HG03565 (cell line): ENCODE data around the gene LAMB1.
"Not testable (repeated sequence)": the region's sequence is repeated elsewhere in the genome, so short reads cannot be mapped to it uniquely, and the experiment has no call there.

Experiments
- ATAC-seq: cut with Tn5 transposase; IDR thresholded peaks from one replicate; pipeline ENCODE4 v1.9.1; 2021; ENCODE audit warnings: mild to moderate bottlenecking, moderate library complexity; ENCODE audit not compliant: unreplicated experiment

The LAMB1 gene

GRCh38 chr7:107922886-107923285 is 80.1 kb downstream of the LAMB1 start:
- ATAC-seq: no peak

- ATAC-seq: not testable (repeated sequence)
These were observed 81.1 kb downstream of the LAMB1 start for GRCh38 chr7:107921826-107922225.

- no peak for ATAC-seq
These were observed 82.8 kb downstream of the LAMB1 start for GRCh38 chr7:107920048-107920772.

GRCh38 chr7:107918948-107919347 is 84.0 kb downstream of the LAMB1 start:
- no peak for ATAC-seq

GRCh38 chr7:107917763-107918651 is 85.0 kb downstream of the LAMB1 start:
- peak; percentile 63 for ATAC-seq

- no peak for ATAC-seq
These were observed 87.4 kb downstream of the LAMB1 start for GRCh38 chr7:107915541-107915940.

- ATAC-seq: no peak
These were observed 88.1 kb downstream of the LAMB1 start for GRCh38 chr7:107914831-107915230.

GRCh38 chr7:107913851-107914250 is 89.1 kb downstream of the LAMB1 start:
- ATAC-seq: no peak

- no peak for ATAC-seq
These were observed 91.0 kb downstream of the LAMB1 start for GRCh38 chr7:107911981-107912380.

GRCh38 chr7:107909445-107909844 is 93.5 kb downstream of the LAMB1 start:
- no peak for ATAC-seq

GRCh38 chr7:107907790-107908189 is 95.2 kb downstream of the LAMB1 start:
- ATAC-seq: no peak

GRCh38 chr7:107902381-107902780 is 100.6 kb downstream of the LAMB1 start:
- ATAC-seq: no peak

GRCh38 chr7:107900496-107901015 is 102.4 kb downstream of the LAMB1 start:
- ATAC-seq: no peak

GRCh38 chr7:107898997-107899594 is 103.9 kb downstream of the LAMB1 start:
- no peak for ATAC-seq

GRCh38 chr7:107892367-107892741 is 110.6 kb downstream of the LAMB1 start:
- ATAC-seq: not testable (repeated sequence)

- ATAC-seq: peak; percentile 1
These were observed 111.2 kb downstream of the LAMB1 start for GRCh38 chr7:107891636-107892366.

GRCh38 chr7:107890962-107891635 is 111.9 kb downstream of the LAMB1 start, which contains the start of gene DLD:
Gene DLD, plus strand, starts transcription at chr7:107891183. Its CDS starts 68 bp downstream, at chr7:107891251.
- peak; percentile 99 for ATAC-seq

GRCh38 chr7:107890493-107890961 is 112.4 kb downstream of the LAMB1 start:
- ATAC-seq: no peak

- ATAC-seq: no peak
These were observed 113.0 kb downstream of the LAMB1 start for GRCh38 chr7:107889992-107890391.

GRCh38 chr7:107887827-107888226 is 115.1 kb downstream of the LAMB1 start:
- not testable (repeated sequence) for ATAC-seq
